Right cardiac atrium (tissue), 5 donors: ENCODE data around the gene IGFBP7. TPM values are rescaled to one million over a fixed set of nuclear protein-coding genes. Genes with fewer than 3 reads are reported as not detected.
"Not testable (repeated sequence)": the region's sequence is repeated elsewhere in the genome, so short reads cannot be mapped to it uniquely, and the experiment has no call there.

Source experiments
- ATAC-seq, 2 donors: fragments of 200-7000 bp; cut with Tn5 transposase; one replicate each; pipeline versions ENCODE4 v1.8.0 to v1.9.1; 2020; ENCODE audit warnings: moderate library complexity in 2 of 2, mild to moderate bottlenecking in 1 of 2
- DNase-seq, 3 donors: peaks; one replicate each; pipeline ENCODE4 v3.0.0-alpha.2; 2020
- H3K27ac ChIP-seq: one replicate; pipeline ENCODE4 v1.5.1; 2013; ENCODE audit warnings: mild to moderate bottlenecking, low read length, control low read depth, moderate library complexity
- H3K27me3 ChIP-seq: one replicate; pipeline ENCODE4 v1.6.1; 2013; ENCODE audit not compliant: control insufficient read depth, insufficient read depth
- H3K4me1 ChIP-seq: one replicate; pipeline ENCODE4 v1.6.1; 2013; ENCODE audit warnings: low read length; ENCODE audit not compliant: control insufficient read depth, insufficient read depth
- H3K4me3 ChIP-seq: one replicate; pipeline ENCODE4 v1.5.1; 2013; ENCODE audit warnings: low read length, control low read depth
- H3K9me3 ChIP-seq: one replicate; pipeline ENCODE4 v1.6.1; 2013; ENCODE audit warnings: low read length; ENCODE audit not compliant: control insufficient read depth
- WGBS: extraction: QIAGEN DNeasy Blood & Tissue Kit; methylation state at CpG from one replicate; pipeline ENCODE4 v1.1.7; 2013; 5-methylcytosine and 5-hydroxymethylcytosine counted together
- intact Hi-C, 4 donors: fragments of 100-400 bp; cut with DNase I; formaldehyde crosslinking; loops; one replicate each; pipeline versions ENCODE4 v1.11.0 to v1.14.0; 2022 to 2023
- polyA plus RNA-seq: library from polyadenylated mRNA; stranded (reverse); fragments of 200-250 nt; gene quantifications from one replicate; pipeline ENCODE4 v1.2.3, GENCODE V29; 2013
- total RNA-seq, 4 donors: library from RNA; stranded (reverse); fragmentation: NEBNext Ultra II Directional; extraction: Animal tissue kit (Norgen Biotek cat#: 25700); gene quantifications; one replicate each; pipeline ENCODE4 v1.2.1, GENCODE V29; 2021
- donor health status: healthy with polysubstance abuse.
- donor health status: DM: no; HTN: yes; CAD: no.
- donor health status: DM: no; HTN: no; CAD: no.
- donor health status: DM: no; HTN: yes; CAD: no; lungs with severe emphysema.
- donor health status: DM: yes; HTN: yes; CAD: no.

The IGFBP7 gene
- total and polyA plus RNA-seq, 5 donors = 809 to 983 (median 852) TPM

DNA sequence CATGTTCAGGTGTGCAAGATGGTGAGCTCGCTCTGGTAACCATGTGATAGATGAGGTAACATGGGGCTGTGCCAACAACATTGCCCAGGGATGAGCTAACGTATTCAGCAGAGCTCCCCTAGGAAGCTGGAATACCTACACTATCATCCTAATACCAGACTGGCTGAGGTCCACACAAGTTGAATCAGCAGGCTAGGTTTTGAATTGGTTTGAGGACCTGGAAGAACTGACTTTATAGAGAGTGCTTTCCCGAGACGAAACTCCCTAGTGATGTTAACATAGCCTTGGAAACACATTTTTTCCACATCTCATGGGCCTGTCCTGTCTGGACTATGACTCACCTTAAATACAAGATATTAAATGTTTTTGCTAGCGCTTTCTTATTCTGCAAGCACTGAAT lies 56.7 kb downstream of the IGFBP7 start:
- ATAC-seq (peak in 1 of 2 donors; percentile 19), DNase-seq (no peak)
- no peak overlapping the region for H3K27ac ChIP-seq
- 81% methylated on average over 5 of the region's 5 CpGs for WGBS
- H3K4me1 ChIP-seq = peaks cover 12% of the 10 kb centered on the region
- no peaks in the 10 kb centered on the region for H3K27me3 ChIP-seq
- no peaks in the 10 kb centered on the region for H3K9me3 ChIP-seq
- intact Hi-C loops = no loop called here
- H3K4me3 ChIP-seq = no peak overlapping the region

DNA sequence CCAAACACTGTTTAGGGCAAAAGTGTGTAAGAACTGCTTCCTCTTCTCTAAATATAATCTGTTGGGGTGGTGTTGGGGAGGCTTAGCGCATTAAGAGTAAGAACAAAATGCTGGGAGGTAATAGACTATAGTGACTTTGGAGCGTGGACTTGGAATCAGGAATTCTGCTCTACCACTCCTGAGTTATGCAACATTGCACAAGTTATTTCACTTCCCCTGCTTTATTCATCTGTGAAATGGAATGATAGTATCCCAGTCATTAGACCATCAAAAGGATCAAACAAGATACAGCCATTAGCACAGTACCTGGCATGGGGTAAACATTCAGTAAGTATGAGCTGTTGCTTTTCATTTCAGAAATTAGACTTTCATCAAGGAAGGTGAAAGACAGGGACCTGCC lies 58.7 kb downstream of the IGFBP7 start:
- intact Hi-C loops = no loop called here
- DNase-seq (no peak), ATAC-seq (no peak)
- Histone ChIP-seq H3K4me1 (peaks cover 8% of the 10 kb centered on the region), H3K27me3 (no peaks in the 10 kb centered on the region), H3K4me3 (no peak overlapping the region), H3K9me3 (no peaks in the 10 kb centered on the region), H3K27ac (peak overlapping the region; percentile 3)
- WGBS = 91% methylated on average over 2 of the region's 2 CpGs

DNA sequence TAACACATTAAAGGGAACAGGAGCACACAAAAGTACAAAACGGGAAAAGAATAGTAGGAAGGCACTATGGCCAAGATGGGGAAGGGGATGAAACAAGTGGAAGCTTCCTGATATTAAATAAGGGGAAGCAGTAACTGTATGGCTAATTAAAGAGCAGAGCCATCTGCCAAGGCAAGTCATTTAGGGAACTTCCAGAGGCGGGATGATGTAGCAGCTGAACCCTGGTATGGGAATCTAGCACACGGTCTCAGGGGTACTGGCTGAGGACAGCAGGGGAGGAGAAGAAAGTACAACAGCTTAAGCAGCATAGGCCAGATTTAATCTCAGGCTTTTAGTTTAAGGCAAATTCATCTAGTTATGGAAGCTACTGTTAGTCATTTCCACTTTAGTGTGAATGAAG lies 59.1 kb downstream of the IGFBP7 start:
- intact Hi-C loops = no loop called here
- Histone ChIP-seq H3K27me3 (no peaks in the 10 kb centered on the region), H3K4me1 (peaks cover 6% of the 10 kb centered on the region), H3K27ac (no peak overlapping the region), H3K4me3 (no peak overlapping the region), H3K9me3 (no peaks in the 10 kb centered on the region)
- DNase-seq = peak in 1 of 3 donors; percentile 50
- peak; percentile 25 to 40 for ATAC-seq
- WGBS = 26% methylated on average over 3 of the region's 3 CpGs

DNA sequence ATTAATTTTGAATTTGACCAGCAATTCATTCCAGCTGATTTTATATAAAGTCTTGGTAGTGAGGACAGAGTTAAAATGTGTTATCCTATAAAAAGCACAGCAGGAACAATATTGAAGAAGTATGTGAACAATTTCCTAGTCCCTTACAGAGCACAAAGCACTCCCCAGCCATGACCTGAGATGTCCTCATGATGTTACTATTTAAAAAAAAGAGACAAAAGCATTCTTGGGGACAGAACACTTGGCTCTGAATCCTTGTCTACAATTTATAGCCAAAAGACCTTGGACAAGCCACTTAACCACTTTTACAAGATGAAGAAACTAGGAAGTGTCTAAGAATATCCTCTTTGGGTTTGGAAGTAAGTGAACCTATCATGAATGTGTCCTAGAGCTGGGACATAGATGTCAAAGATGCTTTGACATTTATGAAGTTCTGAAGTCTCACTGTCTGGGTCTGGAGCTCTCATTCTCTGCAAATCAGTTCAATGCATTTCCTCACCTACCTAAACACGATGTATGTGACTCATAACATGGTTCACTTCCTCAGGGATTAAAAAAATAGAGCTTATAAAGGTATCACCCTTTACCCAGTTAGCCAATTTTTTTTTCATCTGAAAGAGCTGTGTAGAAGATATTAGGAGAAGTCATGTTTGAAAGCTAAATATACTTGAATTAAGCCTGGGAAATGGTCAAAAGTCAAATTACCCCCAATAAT lies 61.4 kb downstream of the IGFBP7 start:
- WGBS = 45% methylated on average over 1 of the region's 1 CpG
- DNase-seq (no peak), ATAC-seq (no peak)

DNA sequence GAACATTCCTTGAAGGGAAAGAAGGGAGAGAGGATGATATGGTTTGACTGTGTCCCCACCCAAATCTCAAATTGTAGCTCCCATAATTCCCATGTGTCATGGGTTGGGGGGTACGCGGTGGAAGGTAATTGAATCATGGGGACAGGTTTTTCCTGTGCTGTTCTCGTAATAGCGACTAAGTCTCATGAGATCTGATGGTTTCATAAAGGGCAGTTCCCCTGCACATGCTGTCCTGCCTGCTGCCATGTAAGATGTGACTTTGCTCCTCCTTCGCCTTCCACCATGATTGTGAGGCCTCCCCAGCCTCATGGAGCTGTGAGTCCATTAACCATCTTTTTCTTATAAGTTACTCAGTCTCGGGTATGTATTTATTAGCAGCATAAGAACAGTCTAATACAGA lies 63.1 kb downstream of the IGFBP7 start:
- not testable (repeated sequence) for ATAC-seq, H3K27me3 ChIP-seq, H3K9me3 ChIP-seq, H3K4me3 ChIP-seq, DNase-seq, H3K27ac ChIP-seq
- peaks cover 13% of the 10 kb centered on the region for H3K4me1 ChIP-seq
- intact Hi-C loops = loop anchor here in 2 of 4 donors (10.0 kb wide), 1 partner anchor 58 kb away; no protein-coding TSS in a partner anchor
- WGBS = 93% methylated on average over 6 of the region's 6 CpGs

More for the DNA sequence above, 61.4 kb downstream of the IGFBP7 start:
- intact Hi-C loops = loop anchor here in 2 of 4 donors (10.0 kb wide), 1 partner anchor 56 kb away; no protein-coding TSS in a partner anchor
- Histone ChIP-seq H3K27ac (peak overlapping the region; percentile 22), H3K27me3 (no peaks in the 10 kb centered on the region), H3K9me3 (no peaks in the 10 kb centered on the region), H3K4me1 (peaks cover 8% of the 10 kb centered on the region), H3K4me3 (no peak overlapping the region)

DNA sequence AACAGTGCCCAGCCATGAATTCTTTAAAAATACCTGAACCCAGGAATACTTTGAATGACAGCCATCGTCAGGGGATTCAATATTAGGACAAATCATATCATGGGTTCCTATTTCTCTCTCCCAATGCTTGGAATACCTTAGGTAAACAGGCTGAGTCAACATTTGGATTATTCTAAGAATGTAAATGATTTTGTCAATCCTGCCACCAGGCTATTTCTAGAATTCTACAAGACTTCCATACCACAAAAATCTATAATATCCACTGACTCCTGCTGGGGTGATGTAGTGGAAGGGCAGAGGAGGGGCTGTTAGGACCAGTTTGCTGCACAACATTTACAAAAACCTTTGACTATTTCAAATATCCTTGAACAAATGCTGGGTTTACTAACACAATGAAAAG lies 65.2 kb downstream of the IGFBP7 start:
- no peak for ATAC-seq
- intact Hi-C loops = loop anchor here (5.0 to 10.0 kb wide), 3 partner anchors 60 to 112 kb away; partner anchors contain the start of gene IGFBP7 (in 2 of the 4)
- no peak overlapping the region for H3K4me3 ChIP-seq
- WGBS = 90% methylated on average over 1 of the region's 1 CpG
- H3K27me3 ChIP-seq = no peaks in the 10 kb centered on the region
- H3K27ac ChIP-seq = no peak overlapping the region
- no peaks in the 10 kb centered on the region for H3K9me3 ChIP-seq
- H3K4me1 ChIP-seq = peaks cover 13% of the 10 kb centered on the region
- DNase-seq = no peak

DNA sequence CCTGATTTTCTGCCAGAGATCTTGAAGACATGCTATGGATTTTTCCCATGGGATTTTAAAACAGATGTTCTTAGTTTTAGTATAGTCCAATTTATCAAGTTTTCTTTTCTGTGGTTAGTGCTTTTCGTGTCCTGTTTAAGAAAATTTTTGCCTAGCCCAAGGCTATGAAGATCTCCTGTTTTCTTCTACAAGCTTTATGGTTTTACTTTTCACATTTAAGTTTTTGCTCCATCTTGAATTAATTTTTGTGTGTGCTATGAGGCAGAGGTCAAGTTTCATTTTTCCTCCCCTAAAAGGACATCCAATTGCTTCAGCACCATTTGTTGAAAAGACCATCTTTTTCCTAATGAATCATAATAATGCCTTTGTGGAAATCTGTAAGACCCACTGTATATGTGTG lies 65.9 kb downstream of the IGFBP7 start:
- Histone ChIP-seq H3K4me1 (peaks cover 13% of the 10 kb centered on the region), H3K27me3 (no peaks in the 10 kb centered on the region), H3K9me3 (no peaks in the 10 kb centered on the region), H3K4me3 (no peak overlapping the region), H3K27ac (peak overlapping the region; percentile 95)
- DNase-seq (no peak), ATAC-seq (no peak)
- 49% methylated on average over 1 of the region's 1 CpG for WGBS
- intact Hi-C loops = loop anchor here (5.0 to 10.0 kb wide), 3 partner anchors 61 to 113 kb away; partner anchors contain the start of gene IGFBP7 (in 2 of the 4)

DNA sequence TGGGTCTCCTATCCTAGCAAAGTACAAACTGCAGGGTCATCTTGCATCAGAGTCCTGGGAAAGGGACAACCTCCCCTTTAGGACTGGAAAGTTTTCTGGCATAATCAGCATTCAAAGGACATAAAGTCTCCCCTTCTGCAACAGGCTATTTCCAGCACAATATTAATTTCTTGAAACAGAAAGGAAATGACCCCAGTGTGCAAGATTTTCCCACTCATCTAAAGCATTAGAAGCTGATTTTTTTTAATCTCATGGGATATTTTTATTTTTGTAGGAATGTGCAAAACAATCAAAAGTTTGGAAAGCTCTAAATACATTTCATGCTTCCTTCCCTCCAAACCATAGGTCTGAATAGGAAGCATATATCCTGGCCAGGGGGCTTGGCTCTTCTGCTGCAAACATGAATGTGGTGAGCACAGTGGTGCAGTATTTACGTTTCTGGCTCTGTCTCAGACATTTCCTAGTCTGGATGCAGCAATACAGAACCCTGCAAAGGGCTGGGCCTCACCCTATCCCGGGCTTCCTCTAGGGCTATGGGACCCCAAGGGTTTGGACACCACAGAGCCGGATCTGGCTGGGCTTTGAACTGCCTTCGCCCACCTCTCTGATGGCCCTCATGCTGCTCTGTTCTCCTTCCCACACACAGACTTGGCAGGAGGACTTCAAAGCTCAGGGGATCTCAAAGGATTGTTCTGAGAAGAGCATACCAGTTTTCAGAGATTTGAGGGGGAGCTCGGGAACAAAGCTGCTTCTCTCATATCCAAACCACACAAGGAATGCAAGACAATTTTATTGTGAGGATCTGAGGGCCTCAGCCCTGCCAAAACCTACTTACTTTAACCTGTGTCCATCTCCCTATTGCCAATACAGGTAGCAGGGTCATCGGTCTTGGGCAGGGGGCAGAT lies 66.6 kb downstream of the IGFBP7 start:
- Histone ChIP-seq H3K4me3 (no peak overlapping the region), H3K4me1 (peaks cover 11% of the 10 kb centered on the region), H3K27me3 (no peaks in the 10 kb centered on the region), H3K27ac (peak overlapping the region; percentile 95), H3K9me3 (no peaks in the 10 kb centered on the region)
- ATAC-seq (peak; percentile 75 to 85), DNase-seq (peak in 2 of 3 donors; percentile 58 to 61)
- WGBS = 31% methylated on average over 6 of the region's 6 CpGs
- intact Hi-C loops = loop anchor here (5.0 to 10.0 kb wide), 3 partner anchors 61 to 114 kb away; partner anchors contain the start of gene IGFBP7 (in 2 of the 4)

DNA sequence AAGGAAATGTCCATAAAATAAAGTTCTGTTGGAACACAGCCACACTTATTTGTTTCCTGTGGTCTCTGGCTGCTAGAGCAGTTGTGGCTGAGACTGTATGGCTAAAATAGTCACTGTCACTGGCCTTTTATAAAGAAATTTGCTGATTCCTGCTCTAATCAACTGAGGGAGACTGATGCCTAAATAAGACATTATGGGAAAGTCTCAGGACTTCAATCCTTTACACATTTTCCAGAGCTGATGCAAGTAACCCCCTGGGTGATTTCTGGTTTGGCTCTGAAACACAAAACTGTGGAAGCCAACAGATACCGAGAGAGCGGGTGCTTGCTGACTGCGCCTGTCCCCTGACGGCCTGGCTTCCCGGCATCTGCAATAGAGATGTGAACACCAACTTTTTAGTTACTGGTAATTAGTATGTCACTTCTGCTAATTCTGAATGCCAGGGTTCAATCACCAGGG lies 67.4 kb downstream of the IGFBP7 start:
- Histone ChIP-seq H3K4me1 (peaks cover 11% of the 10 kb centered on the region), H3K9me3 (no peaks in the 10 kb centered on the region), H3K4me3 (no peak overlapping the region), H3K27me3 (no peaks in the 10 kb centered on the region), H3K27ac (peak overlapping the region; percentile 60)
- WGBS = 28% methylated on average over 5 of the region's 5 CpGs
- DNase-seq (peak; percentile 73 to 83 (median 82)), ATAC-seq (peak; percentile 79 to 84)
- intact Hi-C loops = loop anchor here (5.0 to 10.0 kb wide), 3 partner anchors 62 to 115 kb away; partner anchors contain the start of gene IGFBP7 (in 2 of the 4)

DNA sequence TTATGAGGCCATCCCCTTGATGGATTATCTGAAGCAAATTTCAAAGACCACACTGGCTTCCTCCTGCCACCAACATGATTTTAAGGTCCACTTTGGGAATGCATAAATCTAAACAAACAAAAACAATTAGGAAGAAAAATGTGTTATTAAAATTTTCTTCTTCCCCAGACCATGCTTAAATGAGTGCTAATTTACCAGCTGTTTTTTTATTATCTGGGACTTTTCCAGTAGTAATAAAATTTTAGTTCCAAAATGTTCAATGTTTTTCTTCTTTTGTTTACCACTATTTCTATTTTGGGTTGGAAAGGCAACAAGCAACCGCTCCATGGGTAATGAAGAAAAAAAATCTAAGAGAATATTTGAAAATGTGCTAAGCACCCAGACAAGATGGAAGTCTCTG lies 69.2 kb downstream of the IGFBP7 start:
- WGBS = 60% methylated on average over 1 of the region's 1 CpG
- Histone ChIP-seq H3K4me3 (no peak overlapping the region), H3K9me3 (no peaks in the 10 kb centered on the region), H3K27ac (no peak overlapping the region), H3K4me1 (peaks cover 11% of the 10 kb centered on the region), H3K27me3 (no peaks in the 10 kb centered on the region)
- intact Hi-C loops = loop anchor here (5.0 to 10.0 kb wide), 3 partner anchors 64 to 116 kb away; partner anchors contain the start of gene IGFBP7 (in 2 of the 4)
- DNase-seq (no peak), ATAC-seq (no peak)
